Kidney epithelial cell (primary cell): ENCODE measurements around the gene OMP. TPM values are rescaled to one million over a fixed set of nuclear protein-coding genes. Genes with fewer than 3 reads are reported as not detected.

Experiments used
- DNase-seq: peaks from one replicate; pipeline ENCODE4 v3.0.0-alpha.2; 2010; ENCODE audit warnings: low read depth
- H3K27me3 ChIP-seq: 2 replicates; pipeline ENCODE4 v1.6.0; 2011; ENCODE audit warnings: low read length; ENCODE audit not compliant: control insufficient read depth, insufficient read depth
- H3K36me3 ChIP-seq: 2 replicates; pipeline ENCODE4 v1.5.1; 2011; ENCODE audit warnings: low read length; ENCODE audit not compliant: control insufficient read depth, insufficient read depth
- H3K4me3 ChIP-seq: 2 replicates; pipeline ENCODE4 v1.5.1; 2011; ENCODE audit warnings: low read depth, mild to moderate bottlenecking, control low read depth, low read length
- CTCF ChIP-seq: IDR thresholded peaks from 2 replicates; pipeline ENCODE4 v1.5.1; 2011; ENCODE audit warnings: mild to moderate bottlenecking, moderate library complexity, low read length, control low read depth, inconsistent platforms; ENCODE audit not compliant: insufficient read depth, poor library complexity, severe bottlenecking
- total RNA-seq: library from RNA; depleted of rRNA; stranded (reverse); fragments of >200 nt; gene quantifications from 2 replicates; pipeline ENCODE4 v1.2.3, GENCODE V29; 2015

OMP gene
- total RNA-seq, 1 donor from 2014 or later: not detected

- no peak for DNase-seq
- no peak for TF ChIP-seq CTCF
- Histone ChIP-seq H3K27me3 (no peaks in the 10 kb centered on the region), H3K36me3 (no peaks in the 10 kb centered on the region), H3K4me3 (no peak overlapping the region)
Measured at GRCh38 chr11:77109236-77110019, 6.8 kb downstream of the OMP start.

GRCh38 chr11:77110836-77111235 is 8.2 kb downstream of the OMP start:
- no peaks in the 10 kb centered on the region for H3K27me3 ChIP-seq
- no peaks in the 10 kb centered on the region for H3K36me3 ChIP-seq
- no peak for TF ChIP-seq CTCF
- no peak for DNase-seq
- H3K4me3 ChIP-seq: no peak overlapping the region

- Histone ChIP-seq H3K27me3 (no peaks in the 10 kb centered on the region), H3K36me3 (no peaks in the 10 kb centered on the region), H3K4me3 (no peak overlapping the region)
- DNase-seq: no peak
- TF ChIP-seq CTCF: no peak
Measured at GRCh38 chr11:77111277-77111676, 8.6 kb downstream of the OMP start.

- Histone ChIP-seq H3K27me3 (no peaks in the 10 kb centered on the region), H3K4me3 (no peak overlapping the region), H3K36me3 (no peaks in the 10 kb centered on the region)
- DNase-seq: no peak
- TF ChIP-seq CTCF: no peak
Measured at GRCh38 chr11:77111946-77112345, 9.3 kb downstream of the OMP start.

- H3K27me3 ChIP-seq: no peaks in the 10 kb centered on the region
- TF ChIP-seq CTCF: no peak
- no peaks in the 10 kb centered on the region for H3K36me3 ChIP-seq
- DNase-seq: no peak
- no peak overlapping the region for H3K4me3 ChIP-seq
Measured at GRCh38 chr11:77112641-77113381, 10.2 kb downstream of the OMP start.
